Endometrial microvascular endothelial cells (primary cell): Measurements from ENCODE around the gene TMEM240. TPM values are rescaled to one million over a fixed set of nuclear protein-coding genes. Genes with fewer than 3 reads are reported as not detected.
"Not testable (repeated sequence)": the region's sequence is repeated elsewhere in the genome, so short reads cannot be mapped to it uniquely, and the experiment has no call there.

Source experiments
- in situ Hi-C: cut with HindIII; loops from 2 replicates; pipeline ENCODE4 v1.10.0; 2017; ENCODE audit warnings: low sequenced_read_pairs, low pct_unique_long_range_greater_than_20kb; ENCODE audit errors: inconsistent ontology term
- total RNA-seq: library from RNA; depleted of rRNA; stranded (reverse); fragments of >200 nt; gene quantifications from one replicate; pipeline ENCODE4 v1.2.3, GENCODE V29; 2015; ENCODE audit errors: inconsistent ontology term

Gene TMEM240
- total RNA-seq, 1 donor from 2014 or later: 1.0 TPM

GRCh38 chr1:1559066-1559465 lies 18.6 kb upstream of the TMEM240 start:
- in situ Hi-C loops: no loop called here

GRCh38 chr1:1558591-1558990 lies 18.2 kb upstream of the TMEM240 start:
- in situ Hi-C loops: no loop called here

- in situ Hi-C loops: not testable (repeated sequence)
Measured at GRCh38 chr1:1557688-1558087, 17.3 kb upstream of the TMEM240 start.

- in situ Hi-C loops: not testable (repeated sequence)
Measured at GRCh38 chr1:1556961-1557360, 16.5 kb upstream of the TMEM240 start.

GRCh38 chr1:1556505-1556904 lies 16.1 kb upstream of the TMEM240 start:
- in situ Hi-C loops: no loop called here

GRCh38 chr1:1554926-1555915 lies 14.8 kb upstream of the TMEM240 start:
- in situ Hi-C loops: no loop called here

- in situ Hi-C loops: no loop called here
Measured at GRCh38 chr1:1554550-1554925, 14.1 kb upstream of the TMEM240 start.

GRCh38 chr1:1553821-1554494 lies 13.5 kb upstream of the TMEM240 start:
- in situ Hi-C loops: no loop called here

- in situ Hi-C loops: no loop called here
Measured at GRCh38 chr1:1552263-1552639, 11.8 kb upstream of the TMEM240 start.

- in situ Hi-C loops: no loop called here
Measured at GRCh38 chr1:1551524-1552262, 11.3 kb upstream of the TMEM240 start.

- in situ Hi-C loops: no loop called here
Measured at GRCh38 chr1:1550591-1551432, 10.4 kb upstream of the TMEM240 start.

GRCh38 chr1:1550087-1550486 lies 9.7 kb upstream of the TMEM240 start:
- in situ Hi-C loops: no loop called here

- in situ Hi-C loops: no loop called here
Measured at GRCh38 chr1:1548591-1548990, 8.2 kb upstream of the TMEM240 start.

GRCh38 chr1:1547476-1547875 lies 7.1 kb upstream of the TMEM240 start:
- in situ Hi-C loops: no loop called here

GRCh38 chr1:1547011-1547410 lies 6.6 kb upstream of the TMEM240 start:
- in situ Hi-C loops: no loop called here

- in situ Hi-C loops: no loop called here
Measured at GRCh38 chr1:1545946-1546737, 5.7 kb upstream of the TMEM240 start.

- in situ Hi-C loops: no loop called here
Measured at GRCh38 chr1:1544544-1544943, 4.1 kb upstream of the TMEM240 start.

GRCh38 chr1:1543706-1544099 lies 3.3 kb upstream of the TMEM240 start:
- in situ Hi-C loops: no loop called here
